H1 (cell line): ENCODE data around the gene MAP3K3. TPM values are rescaled to one million over a fixed set of nuclear protein-coding genes. Genes with fewer than 3 reads are reported as not detected.

ENCODE experiments used
- CTCF ChIA-PET: fragments of 300-600 bp; sonication (Branson Sonifier 250); formaldehyde crosslinking; loops from one replicate; lab custom pipeline; 2021; ENCODE audit not compliant: partially characterized antibody; lab: Charles Lee
- POLR2A ChIA-PET: fragments of 300-600 bp; sonication (Branson Sonifier 250); formaldehyde crosslinking; loops from one replicate; lab custom pipeline; 2021; ENCODE audit warnings: inconsistent platforms; ENCODE audit not compliant: partially characterized antibody; lab: Charles Lee
- DNase-seq, 2 experiments: peaks; one replicate each; pipeline versions ENCODE4 v3.0.0 to v3.0.0-alpha.2; 2010 to 2022; ENCODE audit warnings: low spot score in 2 of 2, low read depth in 1 of 2, mixed read lengths in 1 of 2
- FAIRE-seq: peaks from 2 replicates; lab custom pipeline; 2011; peaks lifted over from hg19 to GRCh38; lab: Jason Lieb, UNC
- H2AFZ ChIP-seq: 2 replicates; pipeline ENCODE4 v1.8.1; 2012; ENCODE audit warnings: low read length, inconsistent platforms
- H2AK5ac ChIP-seq: 2 replicates; pipeline ENCODE4 v1.6.1; 2013; ENCODE audit warnings: low read depth, low read length
- H2BK120ac ChIP-seq: replicated peaks from 2 replicates; pipeline ENCODE3; 2013; ENCODE audit warnings: low read depth, low read length, inconsistent platforms
- H2BK12ac ChIP-seq: 2 replicates; pipeline ENCODE4 v1.6.1; 2013; ENCODE audit warnings: low read depth, low read length
- H2BK15ac ChIP-seq: 2 replicates; pipeline ENCODE4 v1.6.1; 2013; ENCODE audit warnings: low read length
- H2BK20ac ChIP-seq: 2 replicates; pipeline ENCODE4 v1.6.1; 2013; ENCODE audit warnings: low read length
- H2BK5ac ChIP-seq: 2 replicates; pipeline ENCODE4 v1.6.1; 2013; ENCODE audit warnings: low read depth, low read length
- H3K14ac ChIP-seq: 2 replicates; pipeline ENCODE4 v1.6.1; 2013; ENCODE audit warnings: inconsistent platforms; ENCODE audit not compliant: insufficient read length
- H3K18ac ChIP-seq: 2 replicates; pipeline ENCODE4 v1.6.1; 2013; ENCODE audit warnings: low read length; ENCODE audit errors: extremely low read depth
- H3K23ac ChIP-seq: 2 replicates; pipeline ENCODE4 v1.6.1; 2013; ENCODE audit warnings: inconsistent platforms; ENCODE audit not compliant: insufficient read length
- H3K23me2 ChIP-seq: 2 replicates; pipeline ENCODE4 v1.6.1; 2013; ENCODE audit warnings: low read depth, low read length
- H3K27ac ChIP-seq: 2 replicates; pipeline ENCODE4 v1.6.1; 2011; ENCODE audit warnings: low read depth, low read length, inconsistent platforms
- H3K27me3 ChIP-seq, 4 experiments: replicated peaks in 1 of 4; 1 replicate in 1 of 4; 2 replicates in 3 of 4; pipeline versions ENCODE4 v1.6.1 to v1.8.1; 2011 to 2013; ENCODE audit warnings: low read length in 3 of 4, mild to moderate bottlenecking in 3 of 4, inconsistent platforms in 2 of 4, mixed read lengths in 2 of 4, moderate library complexity in 1 of 4; ENCODE audit not compliant: control insufficient read depth in 3 of 4, insufficient read depth in 3 of 4; ENCODE audit errors: extremely low read depth in 1 of 4
- H3K36me3 ChIP-seq, 4 experiments: 2 replicates each; pipeline versions ENCODE4 v1.6.1 to v1.8.1; 2011 to 2013; ENCODE audit warnings: mild to moderate bottlenecking in 4 of 4, low read length in 3 of 4, moderate library complexity in 2 of 4, control low read depth in 1 of 4, inconsistent platforms in 1 of 4; ENCODE audit not compliant: insufficient read depth in 4 of 4, control insufficient read depth in 2 of 4
- H3K4ac ChIP-seq: replicated peaks from 2 replicates; pipeline ENCODE3; 2013; ENCODE audit warnings: low read length, low read depth, mixed read lengths, inconsistent platforms; ENCODE audit not compliant: insufficient read length
- H3K4me1 ChIP-seq, 4 experiments: replicated peaks in 1 of 4; 1 replicate in 1 of 4; 2 replicates in 3 of 4; pipeline versions ENCODE4 v1.6.1 to v1.8.1; 2011 to 2013; ENCODE audit warnings: low read length in 3 of 4, inconsistent platforms in 2 of 4, mixed read lengths in 1 of 4; ENCODE audit not compliant: insufficient read depth in 4 of 4, control insufficient read depth in 3 of 4
- H3K4me2 ChIP-seq, 2 experiments: 2 replicates each; pipeline versions ENCODE4 v1.6.1 to v1.8.1; 2011 to 2013; ENCODE audit warnings: low read depth in 2 of 2, low read length in 2 of 2, control low read depth in 1 of 2, inconsistent platforms in 1 of 2, mild to moderate bottlenecking in 1 of 2; ENCODE audit not compliant: insufficient read depth in 1 of 2
- H3K4me3 ChIP-seq, 4 experiments: fragments of 200-600, 300-600 bp in 1 of 4; sonication (generic), shearing (Covaris generic), sonication (Bioruptor Twin) in 1 of 4; 2 replicates each; pipeline versions ENCODE4 v1.5.1 to v1.8.1; 2011 to 2016; ENCODE audit warnings: low read length in 4 of 4, low read depth in 3 of 4, control low read depth in 2 of 4, inconsistent platforms in 2 of 4, mild to moderate bottlenecking in 2 of 4, mixed read lengths in 1 of 4, moderate library complexity in 1 of 4; ENCODE audit not compliant: insufficient read depth in 2 of 4; ENCODE audit errors: extremely low read depth in 1 of 4
- H3K56ac ChIP-seq: replicated peaks from 2 replicates; pipeline ENCODE3; 2013; ENCODE audit warnings: low read depth, mild to moderate bottlenecking, mixed read lengths, low read length, inconsistent platforms; ENCODE audit not compliant: insufficient read length
- H3K79me1 ChIP-seq: 2 replicates; pipeline ENCODE4 v1.6.1; 2013; ENCODE audit warnings: low read depth, low read length, control low read depth
- H3K79me2 ChIP-seq, 2 experiments: 2 replicates each; pipeline versions ENCODE4 v1.6.1 to v1.8.1; 2012 to 2013; ENCODE audit warnings: low read length in 2 of 2, mild to moderate bottlenecking in 2 of 2, inconsistent platforms in 1 of 2; ENCODE audit not compliant: insufficient read depth in 2 of 2, control insufficient read depth in 1 of 2
- H3K9ac ChIP-seq, 4 experiments: replicated peaks in 1 of 4; 1 replicate in 1 of 4; 2 replicates in 3 of 4; pipeline versions ENCODE4 v1.6.1 to v1.8.1; 2011 to 2013; ENCODE audit warnings: low read depth in 3 of 4, low read length in 3 of 4, control low read depth in 2 of 4, mild to moderate bottlenecking in 2 of 4, moderate library complexity in 2 of 4, inconsistent platforms in 1 of 4; ENCODE audit errors: extremely low read depth in 1 of 4
- H3K9me3 ChIP-seq, 2 experiments: 2 replicates each; pipeline versions ENCODE4 v1.6.1 to v1.8.1; 2012 to 2013; ENCODE audit warnings: mild to moderate bottlenecking in 2 of 2, moderate library complexity in 2 of 2, control low read depth in 1 of 2, inconsistent platforms in 1 of 2, low read depth in 1 of 2, low read length in 1 of 2, mixed read lengths in 1 of 2; ENCODE audit not compliant: insufficient read depth in 2 of 2
- H4K20me1 ChIP-seq, 2 experiments: replicated peaks in 1 of 2; 2 replicates each; pipeline versions ENCODE3 to v1.8.1; 2011 to 2013; ENCODE audit warnings: inconsistent platforms in 2 of 2, low read length in 2 of 2, mild to moderate bottlenecking in 1 of 2; ENCODE audit not compliant: insufficient read depth in 2 of 2, control insufficient read depth in 1 of 2
- H4K5ac ChIP-seq: 2 replicates; pipeline ENCODE4 v1.6.1; 2013; ENCODE audit warnings: low read length, low read depth, mixed read lengths, inconsistent platforms; ENCODE audit not compliant: insufficient read length
- H4K8ac ChIP-seq: 2 replicates; pipeline ENCODE4 v1.8.0; 2013; ENCODE audit warnings: mild to moderate bottlenecking, moderate library complexity, low read length, inconsistent platforms; ENCODE audit not compliant: insufficient read depth; ENCODE audit errors: extremely low read depth
- H4K91ac ChIP-seq: replicated peaks from 2 replicates; pipeline ENCODE3; 2013; ENCODE audit warnings: low read length, mixed read lengths, inconsistent platforms; ENCODE audit not compliant: insufficient read length
- CBX5 ChIP-seq: fragments of 300-800, 300-1000 bp; sonication (generic); IDR thresholded peaks from 2 replicates; pipeline ENCODE4 v1.7.1; 2016; ENCODE audit warnings: antibody characterized with exemption, low read length, low read depth
- CHD2 ChIP-seq: IDR thresholded peaks from 2 replicates; pipeline ENCODE4 v1.6.1; 2012; ENCODE audit warnings: low read length, improper control_type of control experiment
- CTCF ChIP-seq, 3 experiments: IDR thresholded peaks; 1 replicate in 2 of 3; 2 replicates in 1 of 3; pipeline versions ENCODE4 v1.5.1 to v1.6.1; 2011; ENCODE audit warnings: low read length in 3 of 3, mild to moderate bottlenecking in 3 of 3, inconsistent platforms in 2 of 3, low read depth in 1 of 3, moderate library complexity in 1 of 3; ENCODE audit not compliant: insufficient read depth in 1 of 3; ENCODE audit errors: control extremely low read depth in 1 of 3
- EGR1 ChIP-seq: IDR thresholded peaks from 2 replicates; pipeline ENCODE4 v1.6.1; 2011; ENCODE audit warnings: low read depth, low read length, borderline replicate concordance
- MAX ChIP-seq: IDR thresholded peaks from 2 replicates; pipeline ENCODE4 v1.6.1; 2012; ENCODE audit warnings: inconsistent platforms
- NANOG ChIP-seq: IDR thresholded peaks from 2 replicates; pipeline ENCODE4 v1.6.1; 2011; ENCODE audit warnings: low read length, low read depth, mild to moderate bottlenecking, inconsistent platforms; ENCODE audit not compliant: insufficient read depth, poor library complexity, severe bottlenecking
- RFX5 ChIP-seq: IDR thresholded peaks from 2 replicates; pipeline ENCODE4 v1.6.1; 2011; ENCODE audit warnings: low read depth, low read length, improper control_type of control experiment, borderline replicate concordance
- SP2 ChIP-seq: IDR thresholded peaks from 2 replicates; pipeline ENCODE4 v1.6.1; 2012; ENCODE audit warnings: mild to moderate bottlenecking, low read length, inconsistent platforms
- SP4 ChIP-seq: IDR thresholded peaks from 2 replicates; pipeline ENCODE4 v1.6.1; 2012; ENCODE audit warnings: low read length, inconsistent platforms
- SRF ChIP-seq: IDR thresholded peaks from 2 replicates; pipeline ENCODE4 v1.6.1; 2011; ENCODE audit warnings: mild to moderate bottlenecking, low read depth, low read length, moderate library complexity
- TEAD4 ChIP-seq: IDR thresholded peaks from 2 replicates; pipeline ENCODE4 v1.6.1; 2012; ENCODE audit warnings: low read depth, low read length, inconsistent platforms, mixed read lengths
- WGBS, 2 experiments: shearing (Covaris generic) in 1 of 2; methylation state at CpG; one replicate each; pipeline versions ENCODE4 v1.1.6 to v1.1.7; 2013 to 2015; ENCODE audit warnings: low lambda C conversion rate in 2 of 2, mixed read lengths in 2 of 2, inconsistent platforms in 1 of 2, low coverage in 1 of 2, missing lambda C conversion rate in 1 of 2; ENCODE audit not compliant: insufficient replicate concordance in 2 of 2, insufficient coverage in 1 of 2, insufficient read length in 1 of 2; ENCODE audit errors: extremely low coverage in 1 of 2, missing lambda C conversion rate in 1 of 2; 5-methylcytosine and 5-hydroxymethylcytosine counted together
- polyA plus RNA-seq, 7 experiments: library from polyadenylated mRNA; depleted of rRNA in 3 of 7; stranded (reverse) in 5 of 7; unstranded in 2 of 7; fragments of >200 nt in 5 of 7; fragments of 200-250 nt in 2 of 7; gene quantifications; 1 replicate in 5 of 7; 2 replicates in 1 of 7; 4 replicates in 1 of 7; pipeline versions ENCODE4 v1.2.1 to v1.2.3, GENCODE V29; 2011 to 2013; ENCODE audit warnings: missing spikeins in 2 of 7, mixed read lengths in 2 of 7
- total RNA-seq: library from RNA; stranded (reverse); fragmentation: NEBNext Ultra II Directional; extraction: Animal tissue kit (Norgen Biotek cat#: 25700); gene quantifications from 2 replicates; pipeline ENCODE4 v1.2.1, GENCODE V29; 2021

MAP3K3 gene
- total and polyA plus RNA-seq, 2 of the 8 experiments (the other 6 are each of a cell fraction or from before 2014, with no cell fraction given), result 10.3 to 21.0 TPM

- Histone ChIP-seq H2BK120ac (no peak overlapping the region), H2AK5ac (no peak overlapping the region), H3K4me3 (no peak overlapping the region), H3K9ac (no peak overlapping the region), H2BK20ac (no peak overlapping the region), H4K5ac (no peak overlapping the region), H3K36me3 (peaks cover 5 to 13% (median 6%) of the 10 kb centered on the region in 4 experiments; a peak in 5 of 8 replicates), H2AFZ (no peak overlapping the region), H3K79me2 (no peaks in the 10 kb centered on the region), H3K4me1 (no peaks in the 10 kb centered on the region), H3K79me1 (no peaks in the 10 kb centered on the region), H2BK12ac (no peak overlapping the region), H3K23ac (no peak overlapping the region), H2BK5ac (no peak overlapping the region), H3K9me3 (no peaks in the 10 kb centered on the region), H3K23me2 (no peaks in the 10 kb centered on the region), H3K27me3 (no peaks in the 10 kb centered on the region), H3K27ac (no peak overlapping the region), H3K56ac (no peak overlapping the region), H3K18ac (no peak overlapping the region), H4K91ac (no peak overlapping the region), H3K4ac (no peak overlapping the region), H2BK15ac (no peak overlapping the region), H3K4me2 (no peak overlapping the region), H4K8ac (no peak overlapping the region; the same call in 1 of the 2 replicates), H4K20me1 (no peaks in the 10 kb centered on the region), H3K14ac (no peak overlapping the region)
- WGBS, 2 experiments, result 92% methylated on average over 3 of the region's 3 CpGs; no CpG with 5 or more reads in 1 of the 2 experiments
- DNase-seq (no peak), FAIRE-seq (no peak)
- ChIA-PET POLR2A (interaction anchor here (1.0 kb wide), 1 partner anchor 9 kb away, joined by 5 read pairs; no protein-coding TSS in a partner anchor), CTCF (interaction anchor here (1.5 to 7.5 kb wide), 2 partner anchors 11 to 73 kb away, joined by 5 to 63 read pairs; no protein-coding TSS in a partner anchor)
- TF ChIP-seq SRF (no peak), NANOG (no peak), MAX (no peak), SP4 (no peak), CBX5 (no peak), CTCF (IDR thresholded peaks at IDR 0.05; ENCODE audit: control extremely low read depth in 1 of 3, insufficient read depth in 1 of 3, low read depth in 1 of 3, low read length in 3 of 3) (no peak), RFX5 (no peak), TEAD4 (no peak), CHD2 (no peak), EGR1 (no peak), SP2 (no peak)
These were observed 63.4 kb downstream of the MAP3K3 start for GRCh38 chr17:63685578-63685977.
